H9 (cell line): ENCODE measurements around the gene NFX1. TPM values are rescaled to one million over a fixed set of nuclear protein-coding genes. Genes with fewer than 3 reads are reported as not detected.

Source experiments
- DNase-seq: peaks from one replicate; pipeline ENCODE4 v3.0.0-alpha.2; 2017
- H2AFZ ChIP-seq: one replicate; pipeline ENCODE4 v1.6.1; 2013; ENCODE audit warnings: mild to moderate bottlenecking, low read length, control low read depth, moderate library complexity
- H2AK5ac ChIP-seq: 2 replicates; pipeline ENCODE4 v1.6.1; 2013; ENCODE audit warnings: low read length, control low read depth, mixed read lengths; ENCODE audit not compliant: insufficient read length
- H2BK120ac ChIP-seq: one replicate; pipeline ENCODE4 v1.6.1; 2013; ENCODE audit warnings: low read depth, mild to moderate bottlenecking, low read length, control low read depth, inconsistent platforms; ENCODE audit not compliant: poor library complexity, severe bottlenecking
- H2BK12ac ChIP-seq: 2 replicates; pipeline ENCODE4 v1.6.1; 2013; ENCODE audit warnings: low read length, control low read depth, mixed read lengths, low read depth; ENCODE audit not compliant: insufficient read length
- H2BK15ac ChIP-seq: 2 replicates; pipeline ENCODE4 v1.6.1; 2013; ENCODE audit warnings: low read depth, low read length, control low read depth
- H2BK20ac ChIP-seq: one replicate; pipeline ENCODE4 v1.6.1; 2013; ENCODE audit warnings: low read depth, mild to moderate bottlenecking, low read length, control low read depth, inconsistent platforms; ENCODE audit not compliant: poor library complexity, severe bottlenecking
- H2BK5ac ChIP-seq: 2 replicates; pipeline ENCODE4 v1.6.1; 2013; ENCODE audit warnings: low read length, control low read depth, mixed read lengths; ENCODE audit not compliant: insufficient read length
- H3K14ac ChIP-seq: 2 replicates; pipeline ENCODE4 v1.6.1; 2013; ENCODE audit warnings: low read length, control low read depth; ENCODE audit not compliant: insufficient read depth
- H3K18ac ChIP-seq: 2 replicates; pipeline ENCODE4 v1.6.1; 2013; ENCODE audit warnings: low read depth, mild to moderate bottlenecking, mixed read lengths, low read length, control low read depth; ENCODE audit not compliant: insufficient read length
- H3K23ac ChIP-seq: 2 replicates; pipeline ENCODE4 v1.6.1; 2013; ENCODE audit warnings: low read length, control low read depth, mixed read lengths, low read depth; ENCODE audit not compliant: insufficient read length
- H3K23me2 ChIP-seq: 2 replicates; pipeline ENCODE4 v1.6.1; 2013; ENCODE audit warnings: low read depth, mild to moderate bottlenecking, mixed read lengths, low read length, control low read depth; ENCODE audit not compliant: insufficient read length, poor library complexity, severe bottlenecking
- H3K27ac ChIP-seq: 2 replicates; pipeline ENCODE4 v1.5.1; 2013; ENCODE audit warnings: low read length, control low read depth, mixed read lengths, low read depth; ENCODE audit not compliant: insufficient read length
- H3K27me3 ChIP-seq: 2 replicates; pipeline ENCODE4 v1.6.1; 2013; ENCODE audit warnings: low read length, control low read depth, inconsistent platforms; ENCODE audit not compliant: insufficient read depth
- H3K4ac ChIP-seq: 2 replicates; pipeline ENCODE4 v1.6.1; 2013; ENCODE audit warnings: low read depth, mild to moderate bottlenecking, control low read depth, inconsistent platforms, low read length, moderate library complexity
- H3K4me1 ChIP-seq: 2 replicates; pipeline ENCODE4 v1.6.1; 2013; ENCODE audit warnings: low read length, control low read depth, inconsistent platforms; ENCODE audit not compliant: insufficient read depth
- H3K4me2 ChIP-seq: 2 replicates; pipeline ENCODE4 v1.6.1; 2013; ENCODE audit warnings: low read length, control low read depth, mixed read lengths; ENCODE audit not compliant: insufficient read length, insufficient read depth
- H3K56ac ChIP-seq: 2 replicates; pipeline ENCODE4 v1.6.1; 2013; ENCODE audit warnings: low read depth, mild to moderate bottlenecking, mixed read lengths, low read length, control low read depth; ENCODE audit not compliant: insufficient read length
- H3K79me1 ChIP-seq: 2 replicates; pipeline ENCODE4 v1.6.1; 2013; ENCODE audit warnings: low read depth, mild to moderate bottlenecking, moderate library complexity, low read length, control low read depth, inconsistent platforms; ENCODE audit not compliant: insufficient read depth, poor library complexity, severe bottlenecking
- H3K79me2 ChIP-seq: 2 replicates; pipeline ENCODE4 v1.6.1; 2013; ENCODE audit warnings: low read length, control low read depth, inconsistent platforms; ENCODE audit not compliant: insufficient read depth
- H3K9ac ChIP-seq: 2 replicates; pipeline ENCODE4 v1.6.1; 2013; ENCODE audit warnings: low read length, control low read depth, mixed read lengths; ENCODE audit not compliant: insufficient read length; ENCODE audit errors: extremely low read depth
- H3K9me3 ChIP-seq: one replicate; pipeline ENCODE4 v1.6.1; 2013; ENCODE audit warnings: low read depth, low read length, inconsistent platforms; ENCODE audit not compliant: control insufficient read depth
- H3T11ph ChIP-seq: one replicate; pipeline ENCODE4 v1.6.1; 2013; ENCODE audit warnings: mild to moderate bottlenecking, low read length, control low read depth, inconsistent platforms
- H4K20me1 ChIP-seq: one replicate; pipeline ENCODE4 v1.6.1; 2013; ENCODE audit not compliant: control insufficient read depth, insufficient read length, insufficient read depth
- H4K5ac ChIP-seq: 2 replicates; pipeline ENCODE4 v1.6.1; 2013; ENCODE audit warnings: low read depth, mild to moderate bottlenecking, mixed read lengths, low read length, control low read depth; ENCODE audit not compliant: insufficient read length
- H4K8ac ChIP-seq: replicated peaks from 2 replicates; pipeline ENCODE4 v1.6.1; 2013; ENCODE audit warnings: low read length, control low read depth, mixed read lengths, low read depth; ENCODE audit not compliant: insufficient read length
- H4K91ac ChIP-seq: 2 replicates; pipeline ENCODE4 v1.6.1; 2013; ENCODE audit warnings: low read depth, mild to moderate bottlenecking, moderate library complexity, mixed read lengths, low read length, control low read depth; ENCODE audit not compliant: insufficient read length
- H3K27ac Mint-ChIP-seq, 3 experiments: 2 replicates in 2 of 3; 3 replicates in 1 of 3; pipeline ENCODE4 v1.8.0; 2020 to 2021; ENCODE audit warnings: mixed read lengths in 3 of 3, mild to moderate bottlenecking in 1 of 3, moderate library complexity in 1 of 3
- H3K27me3 Mint-ChIP-seq: 2 replicates; pipeline ENCODE4 v1.8.0; 2021; ENCODE audit warnings: low read depth, mild to moderate bottlenecking, moderate library complexity, mixed read lengths
- H3K36me3 Mint-ChIP-seq, 3 experiments: 2 replicates in 2 of 3; 3 replicates in 1 of 3; pipeline ENCODE4 v1.8.0; 2020 to 2021; ENCODE audit warnings: low read depth in 3 of 3, mixed read lengths in 3 of 3; ENCODE audit not compliant: insufficient read depth in 1 of 3
- H3K4me1 Mint-ChIP-seq, 2 experiments: 2 replicates each; pipeline ENCODE4 v1.8.0; 2020; ENCODE audit warnings: mixed read lengths in 2 of 2
- H3K4me3 Mint-ChIP-seq, 2 experiments: 2 replicates in 1 of 2; 3 replicates in 1 of 2; pipeline ENCODE4 v1.8.0; 2020 to 2021; ENCODE audit warnings: mild to moderate bottlenecking in 2 of 2, mixed read lengths in 2 of 2, moderate library complexity in 1 of 2
- H3K9me3 Mint-ChIP-seq, 2 experiments: 2 replicates in 1 of 2; 3 replicates in 1 of 2; pipeline ENCODE4 v1.8.0; 2020; ENCODE audit warnings: mild to moderate bottlenecking in 2 of 2, mixed read lengths in 2 of 2, moderate library complexity in 1 of 2
- CTCF ChIP-seq: fragments of 200-600 bp; sonication (generic); conservative IDR thresholded peaks from 3 replicates; pipeline ENCODE4 v1.8.0; 2021; ENCODE audit warnings: antibody characterized with exemption, mild to moderate bottlenecking
- WGBS: extraction: QIAGEN DNeasy Blood & Tissue Kit; methylation state at CpG from one replicate; pipeline ENCODE4 v1.1.7; 2013; ENCODE audit warnings: missing lambda C conversion rate, low lambda C conversion rate, mixed read lengths; ENCODE audit not compliant: insufficient read length; ENCODE audit errors: extremely low coverage; 5-methylcytosine and 5-hydroxymethylcytosine counted together
- total RNA-seq: library from RNA; stranded (reverse); gene quantifications from 2 replicates; pipeline ENCODE4 v1.2.1, GENCODE V29; 2021

NFX1 gene
- total RNA-seq, 1 experiment from 2014 or later, result 35.1 TPM

DNA sequence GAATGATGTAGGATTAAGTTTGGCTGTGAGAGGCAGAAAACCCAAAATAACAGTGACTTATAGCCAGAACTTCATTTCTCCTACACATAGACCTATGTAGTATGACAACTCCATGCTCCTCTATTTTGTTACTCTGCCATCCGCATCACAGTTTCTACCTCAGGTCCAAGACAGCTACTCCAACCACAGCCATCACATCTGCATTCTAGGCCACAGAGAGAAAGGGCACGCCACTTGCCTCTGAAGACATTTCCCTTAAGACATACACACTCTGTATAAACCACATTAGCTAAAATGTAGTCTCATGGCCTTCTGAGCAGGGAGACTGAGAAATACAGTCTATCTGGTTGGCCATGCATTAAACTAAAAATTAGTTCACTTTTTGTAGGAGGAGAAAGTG lies 40.3 kb upstream of the NFX1 start:
- no peaks in the 10 kb centered on the region for H3K27me3 Mint-ChIP-seq
- H3K23ac ChIP-seq, result no peak overlapping the region
- no peak overlapping the region for H3K27ac Mint-ChIP-seq
- no peak overlapping the region for H2BK5ac ChIP-seq
- no peaks in the 10 kb centered on the region for H3K4me1 ChIP-seq
- H3K14ac ChIP-seq, result no peak overlapping the region
- H2BK15ac ChIP-seq, result no peak overlapping the region
- H3K4me1 Mint-ChIP-seq, result no peaks in the 10 kb centered on the region
- no peak overlapping the region for H3K18ac ChIP-seq
- H4K20me1 ChIP-seq, result no peaks in the 10 kb centered on the region
- H3K23me2 ChIP-seq, result no peaks in the 10 kb centered on the region
- no peak overlapping the region for H2AK5ac ChIP-seq
- H3K36me3 Mint-ChIP-seq, result peaks cover 19 to 41% (median 20%) of the 10 kb centered on the region in 3 experiments; a peak in 6 of 7 replicates
- H4K91ac ChIP-seq, result no peak overlapping the region
- no peaks in the 10 kb centered on the region for H3K79me2 ChIP-seq
- H3K27ac ChIP-seq, result no peak overlapping the region
- no peak overlapping the region for H2AFZ ChIP-seq
- no peak overlapping the region for H2BK20ac ChIP-seq
- H2BK120ac ChIP-seq, result no peak overlapping the region
- no peaks in the 10 kb centered on the region; a peak in 1 of 5 replicates for H3K9me3 Mint-ChIP-seq
- H4K5ac ChIP-seq, result no peak overlapping the region
- no peak overlapping the region for H3K4ac ChIP-seq
- WGBS, result no CpG with 5 or more reads among the region's 2 CpGs
- no peak for TF ChIP-seq CTCF
- DNase-seq, result no peak
- no peaks in the 10 kb centered on the region for H3K27me3 ChIP-seq
- H3K4me2 ChIP-seq, result no peak overlapping the region
- no peaks in the 10 kb centered on the region for H3K9me3 ChIP-seq
- H3K9ac ChIP-seq, result no peak overlapping the region
- no peaks in the 10 kb centered on the region for H3K79me1 ChIP-seq
- H2BK12ac ChIP-seq, result no peak overlapping the region
- H4K8ac ChIP-seq, result no peak overlapping the region
- no peak overlapping the region for H3T11ph ChIP-seq
- H3K4me3 Mint-ChIP-seq, result no peak overlapping the region
- H3K56ac ChIP-seq, result no peak overlapping the region
